Right lobe of liver (tissue), 6 donors: ENCODE measurements around the gene TSPAN5. TPM values are rescaled to one million over a fixed set of nuclear protein-coding genes. Genes with fewer than 3 reads are reported as not detected.

Experiments
- ATAC-seq, 4 donors: fragments of 200-7000 bp; cut with Tn5 transposase; one replicate each; pipeline ENCODE4 v1.9.1; 2020; ENCODE audit warnings: mild to moderate bottlenecking in 4 of 4, moderate library complexity in 4 of 4
- DNase-seq, 3 donors: peaks; one replicate each; pipeline ENCODE4 v3.0.0-alpha.2; 2020
- H3K27ac ChIP-seq, 3 donors: fragments of 200-600 bp; one replicate each; pipeline ENCODE4 v1.8.0; 2022
- H3K27me3 ChIP-seq, 2 donors: fragments of 200-600 bp; one replicate each; pipeline ENCODE4 v1.8.0; 2022
- H3K36me3 ChIP-seq, 4 donors: fragments of 200-600 bp; sonication (generic) in 1 of 4; one replicate each; pipeline versions ENCODE4 v1.5.1 to v1.8.0; 2017 to 2022; ENCODE audit warnings: control low read depth in 1 of 4
- H3K4me1 ChIP-seq, 4 donors: fragments of 200-600 bp; sonication (generic) in 1 of 4; one replicate each; pipeline versions ENCODE4 v1.5.1 to v1.8.0; 2017 to 2022; ENCODE audit warnings: control low read depth in 1 of 4
- H3K4me3 ChIP-seq, 3 donors: fragments of 200-600 bp; one replicate each; pipeline ENCODE4 v1.8.0; 2022
- H3K9me3 ChIP-seq, 4 donors: fragments of 200-600 bp; sonication (generic) in 1 of 4; one replicate each; pipeline versions ENCODE4 v1.5.1 to v1.8.0; 2017 to 2022; ENCODE audit warnings: control low read depth in 1 of 4
- POLR2A ChIP-seq: fragments of 450-650 bp; IDR thresholded peaks from one replicate; pipeline ENCODE4 v1.6.1; 2017; ENCODE audit warnings: antibody characterized with exemption, mild to moderate bottlenecking
- WGBS: methylation state at CpG from one replicate; pipeline ENCODE4 v1.1.6; 2018; ENCODE audit warnings: low coverage, low lambda C conversion rate; ENCODE audit not compliant: insufficient coverage; ENCODE audit errors: missing lambda C conversion rate; 5-methylcytosine and 5-hydroxymethylcytosine counted together
- intact Hi-C, 2 donors: fragments of 100-400 bp; cut with DNase I; formaldehyde crosslinking; loops; one replicate each; pipeline versions ENCODE4 v1.11.2 to v1.14.1; 2022
- total RNA-seq, 6 experiments: library from RNA; depleted of rRNA in 2 of 6; stranded (reverse); fragments of >200 nt in 2 of 6; fragmentation: NEBNext Ultra II Directional in 3 of 6; extraction: Animal tissue kit (Norgen Biotek cat#: 25700) in 3 of 6; gene quantifications; one replicate each; pipeline versions ENCODE4 v1.1.0 to v1.2.4, GENCODE V29; 2016 to 2023
- TF ChIP-seq, protein P1 (sequence below), 4 donors: fragments of 200-600 bp in 3 of 4; fragments of 450-650 bp in 1 of 4; IDR thresholded peaks; one replicate each; pipeline versions ENCODE4 v1.5.1 to v1.8.0; 2016 to 2022; ENCODE audit warnings: antibody characterized with exemption in 4 of 4, mild to moderate bottlenecking in 2 of 4
- donor health status: DM: no; HTN: yes; CAD: no.
- donor health status: DM: no; HTN: no; CAD: no.
- donor health status: DM: no; HTN: no; CAD: no.
- donor health status: DM: no; HTN: yes; CAD: no.
- donor health status: DM: no; HTN: yes; CAD: no.

TSPAN5 gene
- total RNA-seq, 6 experiments from 2014 or later = 0.12 to 1.2 (median 0.50) TPM

DNA sequence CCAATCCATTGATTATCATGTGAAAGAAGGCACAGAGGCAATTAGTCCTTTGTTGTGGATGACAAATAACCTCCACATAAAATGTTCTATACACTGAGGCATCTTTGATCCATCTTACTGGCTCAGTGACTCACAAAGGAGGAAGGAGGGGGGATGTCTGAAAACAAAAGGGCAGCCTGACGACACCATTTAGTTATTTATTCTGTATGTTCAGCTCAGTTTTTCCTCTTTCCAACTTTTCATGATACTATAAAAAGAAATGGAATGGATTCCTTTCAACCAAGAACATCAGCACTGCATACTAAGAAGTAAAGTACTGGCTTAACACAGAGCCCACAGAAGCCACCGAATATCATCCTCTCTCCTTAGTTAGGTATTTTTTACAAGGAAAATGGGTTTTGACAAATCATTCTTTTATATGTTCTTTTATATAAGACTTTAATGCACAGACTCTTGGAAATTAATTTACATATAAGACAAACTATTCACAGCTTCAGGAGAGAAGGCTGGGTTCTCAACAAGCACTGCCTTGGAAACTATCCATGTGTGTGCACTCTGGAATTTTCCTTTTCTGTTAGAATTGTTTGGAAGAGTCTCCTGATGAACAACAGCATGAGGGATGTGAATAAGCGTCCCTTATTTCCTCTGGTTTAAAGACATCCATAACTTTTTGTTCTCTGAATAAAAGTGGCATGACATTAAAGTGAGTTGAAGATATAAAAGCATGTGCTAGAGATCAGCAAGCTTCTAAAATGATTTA lies 135.6 kb downstream of the TSPAN5 start:
- no peak for DNase-seq
- intact Hi-C loops = no loop called here
- WGBS = 48% methylated on average over 3 of the region's 3 CpGs
- H3K9me3 ChIP-seq = no peaks in the 10 kb centered on the region
- no peaks in the 10 kb centered on the region for H3K4me1 ChIP-seq
- H3K27ac ChIP-seq = no peak overlapping the region
- no peaks in the 10 kb centered on the region for H3K36me3 ChIP-seq
- TF ChIP-seq, protein P1, sequence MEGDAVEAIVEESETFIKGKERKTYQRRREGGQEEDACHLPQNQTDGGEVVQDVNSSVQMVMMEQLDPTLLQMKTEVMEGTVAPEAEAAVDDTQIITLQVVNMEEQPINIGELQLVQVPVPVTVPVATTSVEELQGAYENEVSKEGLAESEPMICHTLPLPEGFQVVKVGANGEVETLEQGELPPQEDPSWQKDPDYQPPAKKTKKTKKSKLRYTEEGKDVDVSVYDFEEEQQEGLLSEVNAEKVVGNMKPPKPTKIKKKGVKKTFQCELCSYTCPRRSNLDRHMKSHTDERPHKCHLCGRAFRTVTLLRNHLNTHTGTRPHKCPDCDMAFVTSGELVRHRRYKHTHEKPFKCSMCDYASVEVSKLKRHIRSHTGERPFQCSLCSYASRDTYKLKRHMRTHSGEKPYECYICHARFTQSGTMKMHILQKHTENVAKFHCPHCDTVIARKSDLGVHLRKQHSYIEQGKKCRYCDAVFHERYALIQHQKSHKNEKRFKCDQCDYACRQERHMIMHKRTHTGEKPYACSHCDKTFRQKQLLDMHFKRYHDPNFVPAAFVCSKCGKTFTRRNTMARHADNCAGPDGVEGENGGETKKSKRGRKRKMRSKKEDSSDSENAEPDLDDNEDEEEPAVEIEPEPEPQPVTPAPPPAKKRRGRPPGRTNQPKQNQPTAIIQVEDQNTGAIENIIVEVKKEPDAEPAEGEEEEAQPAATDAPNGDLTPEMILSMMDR (IDR thresholded peaks at IDR 0.05) = no peak
- no peak for TF ChIP-seq POLR2A
- H3K27me3 ChIP-seq = no peaks in the 10 kb centered on the region
- no peak for ATAC-seq
- H3K4me3 ChIP-seq = no peak overlapping the region

DNA sequence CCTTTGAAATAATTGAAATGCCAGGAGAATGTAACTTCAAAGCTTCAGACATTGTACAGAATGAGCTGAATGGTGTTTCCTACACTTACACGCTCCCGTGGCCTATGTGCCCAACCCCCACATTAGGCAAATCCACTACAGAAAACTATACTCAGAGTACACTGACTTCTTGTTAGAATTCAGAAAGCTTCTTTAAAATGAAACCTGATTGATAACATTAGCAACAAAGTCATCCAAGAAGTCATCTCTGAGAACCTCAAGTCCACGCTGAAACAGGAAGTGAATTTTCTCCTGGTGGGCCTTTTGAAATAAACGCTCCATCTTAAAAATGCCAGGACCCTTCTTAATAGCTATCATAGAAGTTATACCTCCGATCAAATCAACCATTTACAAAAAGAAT lies 136.3 kb downstream of the TSPAN5 start:
- H3K9me3 ChIP-seq = no peaks in the 10 kb centered on the region
- H3K4me1 ChIP-seq = no peaks in the 10 kb centered on the region
- intact Hi-C loops = no loop called here
- H3K27ac ChIP-seq = no peak overlapping the region
- DNase-seq (no peak), ATAC-seq (no peak)
- H3K4me3 ChIP-seq = no peak overlapping the region
- WGBS = 47% methylated on average over 5 of the region's 5 CpGs
- H3K27me3 ChIP-seq = no peaks in the 10 kb centered on the region
- no peaks in the 10 kb centered on the region for H3K36me3 ChIP-seq
- TF ChIP-seq, protein P1 (IDR thresholded peaks at IDR 0.05) = no peak
- TF ChIP-seq POLR2A = no peak

DNA sequence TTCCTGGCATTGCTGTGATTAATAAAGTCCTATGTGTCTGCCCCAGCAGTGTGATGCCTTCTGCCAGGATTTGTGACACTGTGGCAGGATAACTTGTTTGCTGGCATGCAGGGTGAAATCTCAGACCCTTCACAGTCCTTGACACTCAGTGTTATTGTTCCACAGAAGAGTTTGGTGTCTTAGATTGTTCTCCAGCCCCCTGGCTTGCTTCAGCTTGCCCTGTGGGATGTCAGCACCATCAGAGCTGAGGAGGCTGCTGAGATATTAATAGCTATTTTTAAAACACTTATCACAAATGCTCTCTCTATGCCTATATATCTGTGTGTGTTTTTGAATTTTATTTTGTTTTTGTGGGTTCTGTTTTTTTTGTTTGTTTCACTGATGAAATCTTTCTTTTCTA lies 136.9 kb downstream of the TSPAN5 start:
- Histone ChIP-seq H3K27me3 (no peaks in the 10 kb centered on the region), H3K36me3 (no peaks in the 10 kb centered on the region), H3K4me3 (no peak overlapping the region), H3K27ac (no peak overlapping the region), H3K4me1 (no peaks in the 10 kb centered on the region), H3K9me3 (no peaks in the 10 kb centered on the region)
- ATAC-seq (no peak), DNase-seq (no peak)
- intact Hi-C loops = no loop called here
- TF ChIP-seq, protein P1 (IDR thresholded peaks at IDR 0.05) = no peak
- TF ChIP-seq POLR2A = no peak

DNA sequence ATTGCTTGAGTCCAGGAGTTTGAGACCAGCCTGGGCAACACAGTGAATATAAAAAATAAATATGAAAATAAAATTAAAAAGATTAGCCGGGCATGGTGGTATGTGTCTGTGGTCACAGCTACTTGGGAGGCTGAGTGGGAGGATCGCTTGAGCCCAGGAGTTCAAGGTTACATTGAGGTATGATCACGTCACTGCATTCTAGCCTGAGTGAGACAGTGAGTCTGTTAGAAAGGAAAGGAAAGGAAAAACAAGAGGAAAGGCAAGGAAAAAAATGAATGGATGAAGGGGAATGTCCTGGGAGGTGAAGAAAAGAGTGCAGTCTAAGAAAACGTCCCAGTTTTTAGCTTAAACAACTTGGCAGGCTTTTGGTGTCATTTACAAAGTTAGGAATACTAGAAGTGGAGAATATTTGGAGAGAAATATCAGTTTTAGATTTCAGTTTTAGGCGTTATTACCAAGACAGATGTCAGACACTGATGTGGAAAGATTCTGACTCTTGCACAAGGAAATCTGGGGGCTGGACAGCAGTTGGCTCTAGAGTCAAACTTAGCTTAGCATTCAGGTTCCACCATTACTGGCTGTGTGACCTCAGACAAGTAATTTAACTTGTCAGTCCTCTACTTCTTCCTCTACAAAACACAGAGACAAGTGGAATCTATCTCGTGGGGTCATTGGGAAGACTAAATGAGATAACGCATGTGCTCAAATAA lies 139.0 kb downstream of the TSPAN5 start:
- 64% methylated on average over 7 of the region's 7 CpGs for WGBS
- H3K27ac ChIP-seq = no peak overlapping the region
- no peak overlapping the region for H3K4me3 ChIP-seq
- ATAC-seq = no peak
- H3K4me1 ChIP-seq = no peaks in the 10 kb centered on the region
- H3K36me3 ChIP-seq = no peaks in the 10 kb centered on the region
- H3K9me3 ChIP-seq = no peaks in the 10 kb centered on the region
- no peak for DNase-seq
- no peaks in the 10 kb centered on the region for H3K27me3 ChIP-seq
- no peak for TF ChIP-seq POLR2A
- TF ChIP-seq, protein P1 (IDR thresholded peaks at IDR 0.05) = no peak
- intact Hi-C loops = no loop called here
